HepG2 (cell line): ENCODE measurements around the gene LSMEM2. TPM values are rescaled to one million over a fixed set of nuclear protein-coding genes. Genes with fewer than 3 reads are reported as not detected.

Experiments used
- AGO2 ChIP-seq: fragments of 200-400 bp; formaldehyde crosslinking; optimal IDR thresholded peaks from 2 replicates; pipeline ENCODE3; 2017; ENCODE audit warnings: mild to moderate bottlenecking, low read depth, low read length, moderate library complexity
- FOSL2 ChIP-seq: sonication (generic); formaldehyde crosslinking; IDR thresholded peaks from 2 replicates; pipeline ENCODE4 v1.4.0; 2020; ENCODE audit warnings: missing genetic modification reagents
- FOXA3 ChIP-seq: IDR thresholded peaks from 2 replicates; pipeline ENCODE4 v1.6.1; 2016; ENCODE audit warnings: missing genetic modification reagents, missing compliant biosample characterization
- HNRNPK ChIP-seq: fragments of 200-400 bp; formaldehyde crosslinking; IDR thresholded peaks from 2 replicates; pipeline ENCODE4 v1.6.1; 2018; ENCODE audit warnings: low read length, low read depth, moderate library complexity, mild to moderate bottlenecking; ENCODE audit not compliant: poor library complexity, severe bottlenecking
- MIER2 ChIP-seq: IDR thresholded peaks from 2 replicates; pipeline ENCODE4 v1.6.1; 2016; ENCODE audit warnings: missing biosample characterization, missing genetic modification reagents
- NCOA1 ChIP-seq: sonication (generic); formaldehyde crosslinking; IDR thresholded peaks from 2 replicates; pipeline ENCODE4 v1.9.0; 2021; ENCODE audit warnings: missing genetic modification reagents
- RBM39 ChIP-seq: fragments of 200-400 bp; formaldehyde crosslinking; IDR thresholded peaks from one replicate; pipeline ENCODE4 v1.6.1; 2018; ENCODE audit warnings: antibody characterized with exemption, mild to moderate bottlenecking, low read depth, low read length; ENCODE audit not compliant: poor library complexity, severe bottlenecking
- SP4 ChIP-seq: sonication (generic); formaldehyde crosslinking; IDR thresholded peaks from 2 replicates; pipeline ENCODE4 v1.8.1; 2023; ENCODE audit warnings: mild to moderate bottlenecking, missing genetic modification reagents
- ZFP82 ChIP-seq: sonication (generic); formaldehyde crosslinking; IDR thresholded peaks from 2 replicates; pipeline ENCODE4 v1.5.1; 2020; ENCODE audit warnings: mild to moderate bottlenecking, missing genetic modification reagents, borderline replicate concordance
- ZNF547 ChIP-seq: sonication (generic); formaldehyde crosslinking; IDR thresholded peaks from 2 replicates; pipeline ENCODE4 v1.5.1; 2020; ENCODE audit warnings: mild to moderate bottlenecking, missing genetic modification reagents
- ZNF605 ChIP-seq: sonication (generic); formaldehyde crosslinking; IDR thresholded peaks from 2 replicates; pipeline ENCODE4 v1.8.0; 2022; ENCODE audit warnings: mild to moderate bottlenecking, missing genetic modification reagents
- ZNF713 ChIP-seq: sonication (generic); formaldehyde crosslinking; IDR thresholded peaks from 2 replicates; pipeline ENCODE4 v1.4.0; 2020; ENCODE audit warnings: mild to moderate bottlenecking, missing genetic modification reagents
- polyA plus RNA-seq, 8 experiments: library from polyadenylated mRNA; depleted of rRNA in 3 of 8; stranded (reverse) in 7 of 8; unstranded in 1 of 8; fragments of >200 nt; fragmentation: Illumina TruSeq in 4 of 8; extraction: Trizol in 4 of 8; gene quantifications; 2 replicates each; pipeline versions ENCODE4 v1.2.1 to v1.2.3, GENCODE V29; 2011 to 2016; ENCODE audit warnings: low read depth in 4 of 8, missing spikeins in 1 of 8, mixed read lengths in 1 of 8; ENCODE audit not compliant: insufficient read depth in 1 of 8
- total RNA-seq, 5 experiments: library from RNA; depleted of rRNA; stranded (reverse); fragments of >200 nt; fragmentation: Illumina TruSeq; extraction: Trizol; gene quantifications; 2 replicates each; pipeline ENCODE4 v1.2.3, GENCODE V29; 2016; ENCODE audit warnings: low read depth in 1 of 5
- TF ChIP-seq, protein P1 (sequence below): IDR thresholded peaks from 2 replicates; pipeline ENCODE4 v1.6.1; 2016; ENCODE audit warnings: mild to moderate bottlenecking
- TF ChIP-seq, protein P2 (sequence below): sonication (generic); formaldehyde crosslinking; IDR thresholded peaks from 2 replicates; pipeline ENCODE4 v1.4.0; 2020; ENCODE audit warnings: missing genetic modification reagents
- TF ChIP-seq, protein P3 (sequence below): sonication (generic); formaldehyde crosslinking; IDR thresholded peaks from 2 replicates; pipeline ENCODE4 v1.4.0; 2020; ENCODE audit warnings: missing genetic modification reagents
- TF ChIP-seq, protein P4 (sequence below): IDR thresholded peaks from 2 replicates; pipeline ENCODE4 v1.6.1; 2012; ENCODE audit warnings: inconsistent platforms
- TF ChIP-seq, protein P5 (sequence below): sonication (generic); formaldehyde crosslinking; IDR thresholded peaks from 2 replicates; pipeline ENCODE4 v1.8.0; 2022; ENCODE audit warnings: missing genetic modification reagents, mild to moderate bottlenecking, borderline replicate concordance
- TF ChIP-seq, protein P6 (sequence below): sonication (generic); formaldehyde crosslinking; IDR thresholded peaks from 2 replicates; pipeline ENCODE4 v1.4.0; 2020; ENCODE audit warnings: missing genetic modification reagents

Gene LSMEM2
- total and polyA plus RNA-seq, 2 of the 13 experiments (the other 11 are each of a cell fraction or from before 2014, with no cell fraction given), result 0.07 to 0.41 TPM

DNA sequence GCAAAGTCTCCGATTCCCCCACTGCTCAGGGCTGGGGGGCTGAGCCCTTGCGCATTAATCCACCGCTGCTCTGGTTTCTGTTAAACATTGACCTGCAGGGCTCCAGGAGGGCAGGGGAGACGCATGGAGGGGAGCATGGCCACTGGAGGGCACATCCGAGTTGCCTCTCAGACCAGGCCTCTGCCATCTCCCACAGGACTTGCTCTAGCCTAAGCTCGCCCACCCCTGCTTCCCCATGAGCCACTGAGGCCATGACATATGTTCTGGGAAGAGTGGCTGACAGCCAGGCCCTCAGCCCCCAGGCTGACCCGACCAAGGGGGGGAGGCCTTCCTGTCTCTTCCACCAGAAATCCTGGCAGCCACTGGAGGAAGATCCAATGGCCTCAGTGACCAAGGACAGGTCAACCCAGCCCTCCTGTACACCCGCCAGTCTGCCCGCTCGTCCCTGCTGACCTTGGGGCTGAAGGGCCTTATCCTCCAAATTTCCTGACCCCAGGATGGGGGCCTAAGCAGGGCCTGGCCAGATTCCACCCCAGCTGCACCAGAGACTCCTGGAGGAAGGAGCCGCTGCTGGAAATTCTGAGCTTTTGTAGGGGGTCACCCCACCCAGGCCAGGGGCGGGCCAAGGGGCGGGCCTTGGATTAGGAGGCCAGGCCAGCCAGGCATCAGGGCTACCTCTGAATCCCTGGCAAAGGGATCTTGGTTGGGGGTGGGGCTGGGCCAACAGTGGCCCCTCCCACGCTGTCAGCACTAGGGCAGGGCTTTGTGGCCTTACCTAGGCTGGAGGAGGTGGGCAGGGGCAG is 24.3 kb downstream of the LSMEM2 start, which contains the start of gene HYAL1 (continued):
- TF ChIP-seq RBM39 (peak; percentile 62), SP4 (CRISPR knock-in tag) (no peak; the same call in none of the 2 replicates), ZNF547 (CRISPR knock-in tag) (peak; percentile 82), AGO2 (peak; percentile 82), MIER2 (no peak), ZFP82 (CRISPR knock-in tag) (peak; percentile 88), NCOA1 (CRISPR knock-in tag) (no peak), FOXA3 (CRISPR knock-in tag) (peak; percentile 15; the same call in 1 of the 2 replicates), ZNF605 (CRISPR knock-in tag) (peak; percentile 94; the same call in 1 of the 2 replicates), FOSL2 (CRISPR knock-in tag) (peak; percentile 21), ZNF713 (CRISPR knock-in tag) (peak; percentile 84; the same call in 1 of the 2 replicates), HNRNPK (no peak)
- TF ChIP-seq, protein P1, sequence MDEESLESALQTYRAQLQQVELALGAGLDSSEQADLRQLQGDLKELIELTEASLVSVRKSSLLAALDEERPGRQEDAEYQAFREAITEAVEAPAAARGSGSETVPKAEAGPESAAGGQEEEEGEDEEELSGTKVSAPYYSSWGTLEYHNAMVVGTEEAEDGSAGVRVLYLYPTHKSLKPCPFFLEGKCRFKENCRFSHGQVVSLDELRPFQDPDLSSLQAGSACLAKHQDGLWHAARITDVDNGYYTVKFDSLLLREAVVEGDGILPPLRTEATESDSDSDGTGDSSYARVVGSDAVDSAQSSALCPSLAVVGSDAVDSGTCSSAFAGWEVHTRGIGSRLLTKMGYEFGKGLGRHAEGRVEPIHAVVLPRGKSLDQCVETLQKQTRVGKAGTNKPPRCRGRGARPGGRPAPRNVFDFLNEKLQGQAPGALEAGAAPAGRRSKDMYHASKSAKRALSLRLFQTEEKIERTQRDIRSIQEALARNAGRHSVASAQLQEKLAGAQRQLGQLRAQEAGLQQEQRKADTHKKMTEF (CRISPR knock-in tag), result peak; percentile 84
- TF ChIP-seq, protein P2, sequence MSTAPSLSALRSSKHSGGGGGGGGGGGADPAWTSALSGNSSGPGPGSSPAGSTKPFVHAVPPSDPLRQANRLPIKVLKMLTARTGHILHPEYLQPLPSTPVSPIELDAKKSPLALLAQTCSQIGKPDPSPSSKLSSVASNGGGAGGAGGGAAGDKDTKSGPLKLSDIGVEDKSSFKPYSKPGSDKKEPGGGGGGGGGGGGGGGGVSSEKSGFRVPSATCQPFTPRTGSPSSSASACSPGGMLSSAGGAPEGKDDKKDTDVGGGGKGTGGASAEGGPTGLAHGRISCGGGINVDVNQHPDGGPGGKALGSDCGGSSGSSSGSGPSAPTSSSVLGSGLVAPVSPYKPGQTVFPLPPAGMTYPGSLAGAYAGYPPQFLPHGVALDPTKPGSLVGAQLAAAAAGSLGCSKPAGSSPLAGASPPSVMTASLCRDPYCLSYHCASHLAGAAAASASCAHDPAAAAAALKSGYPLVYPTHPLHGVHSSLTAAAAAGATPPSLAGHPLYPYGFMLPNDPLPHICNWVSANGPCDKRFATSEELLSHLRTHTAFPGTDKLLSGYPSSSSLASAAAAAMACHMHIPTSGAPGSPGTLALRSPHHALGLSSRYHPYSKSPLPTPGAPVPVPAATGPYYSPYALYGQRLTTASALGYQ (CRISPR knock-in tag), result peak; percentile 49
- TF ChIP-seq, protein P3, sequence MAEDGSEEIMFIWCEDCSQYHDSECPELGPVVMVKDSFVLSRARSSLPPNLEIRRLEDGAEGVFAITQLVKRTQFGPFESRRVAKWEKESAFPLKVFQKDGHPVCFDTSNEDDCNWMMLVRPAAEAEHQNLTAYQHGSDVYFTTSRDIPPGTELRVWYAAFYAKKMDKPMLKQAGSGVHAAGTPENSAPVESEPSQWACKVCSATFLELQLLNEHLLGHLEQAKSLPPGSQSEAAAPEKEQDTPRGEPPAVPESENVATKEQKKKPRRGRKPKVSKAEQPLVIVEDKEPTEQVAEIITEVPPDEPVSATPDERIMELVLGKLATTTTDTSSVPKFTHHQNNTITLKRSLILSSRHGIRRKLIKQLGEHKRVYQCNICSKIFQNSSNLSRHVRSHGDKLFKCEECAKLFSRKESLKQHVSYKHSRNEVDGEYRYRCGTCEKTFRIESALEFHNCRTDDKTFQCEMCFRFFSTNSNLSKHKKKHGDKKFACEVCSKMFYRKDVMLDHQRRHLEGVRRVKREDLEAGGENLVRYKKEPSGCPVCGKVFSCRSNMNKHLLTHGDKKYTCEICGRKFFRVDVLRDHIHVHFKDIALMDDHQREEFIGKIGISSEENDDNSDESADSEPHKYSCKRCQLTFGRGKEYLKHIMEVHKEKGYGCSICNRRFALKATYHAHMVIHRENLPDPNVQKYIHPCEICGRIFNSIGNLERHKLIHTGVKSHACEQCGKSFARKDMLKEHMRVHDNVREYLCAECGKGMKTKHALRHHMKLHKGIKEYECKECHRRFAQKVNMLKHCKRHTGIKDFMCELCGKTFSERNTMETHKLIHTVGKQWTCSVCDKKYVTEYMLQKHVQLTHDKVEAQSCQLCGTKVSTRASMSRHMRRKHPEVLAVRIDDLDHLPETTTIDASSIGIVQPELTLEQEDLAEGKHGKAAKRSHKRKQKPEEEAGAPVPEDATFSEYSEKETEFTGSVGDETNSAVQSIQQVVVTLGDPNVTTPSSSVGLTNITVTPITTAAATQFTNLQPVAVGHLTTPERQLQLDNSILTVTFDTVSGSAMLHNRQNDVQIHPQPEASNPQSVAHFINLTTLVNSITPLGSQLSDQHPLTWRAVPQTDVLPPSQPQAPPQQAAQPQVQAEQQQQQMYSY, result peak; percentile 31; the same call in 1 of the 2 replicates
- TF ChIP-seq, protein P4, sequence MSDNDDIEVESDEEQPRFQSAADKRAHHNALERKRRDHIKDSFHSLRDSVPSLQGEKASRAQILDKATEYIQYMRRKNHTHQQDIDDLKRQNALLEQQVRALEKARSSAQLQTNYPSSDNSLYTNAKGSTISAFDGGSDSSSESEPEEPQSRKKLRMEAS, result peak; percentile 82
- TF ChIP-seq, protein P5, sequence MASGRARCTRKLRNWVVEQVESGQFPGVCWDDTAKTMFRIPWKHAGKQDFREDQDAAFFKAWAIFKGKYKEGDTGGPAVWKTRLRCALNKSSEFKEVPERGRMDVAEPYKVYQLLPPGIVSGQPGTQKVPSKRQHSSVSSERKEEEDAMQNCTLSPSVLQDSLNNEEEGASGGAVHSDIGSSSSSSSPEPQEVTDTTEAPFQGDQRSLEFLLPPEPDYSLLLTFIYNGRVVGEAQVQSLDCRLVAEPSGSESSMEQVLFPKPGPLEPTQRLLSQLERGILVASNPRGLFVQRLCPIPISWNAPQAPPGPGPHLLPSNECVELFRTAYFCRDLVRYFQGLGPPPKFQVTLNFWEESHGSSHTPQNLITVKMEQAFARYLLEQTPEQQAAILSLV (CRISPR knock-in tag), result 0 out of 2 replicates have a peak, but pooled peaks have one; percentile 26
- TF ChIP-seq, protein P6, sequence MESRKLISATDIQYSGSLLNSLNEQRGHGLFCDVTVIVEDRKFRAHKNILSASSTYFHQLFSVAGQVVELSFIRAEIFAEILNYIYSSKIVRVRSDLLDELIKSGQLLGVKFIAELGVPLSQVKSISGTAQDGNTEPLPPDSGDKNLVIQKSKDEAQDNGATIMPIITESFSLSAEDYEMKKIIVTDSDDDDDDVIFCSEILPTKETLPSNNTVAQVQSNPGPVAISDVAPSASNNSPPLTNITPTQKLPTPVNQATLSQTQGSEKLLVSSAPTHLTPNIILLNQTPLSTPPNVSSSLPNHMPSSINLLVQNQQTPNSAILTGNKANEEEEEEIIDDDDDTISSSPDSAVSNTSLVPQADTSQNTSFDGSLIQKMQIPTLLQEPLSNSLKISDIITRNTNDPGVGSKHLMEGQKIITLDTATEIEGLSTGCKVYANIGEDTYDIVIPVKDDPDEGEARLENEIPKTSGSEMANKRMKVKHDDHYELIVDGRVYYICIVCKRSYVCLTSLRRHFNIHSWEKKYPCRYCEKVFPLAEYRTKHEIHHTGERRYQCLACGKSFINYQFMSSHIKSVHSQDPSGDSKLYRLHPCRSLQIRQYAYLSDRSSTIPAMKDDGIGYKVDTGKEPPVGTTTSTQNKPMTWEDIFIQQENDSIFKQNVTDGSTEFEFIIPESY (CRISPR knock-in tag), result no peak
